ENCODE data around the gene LRP2.

DNA sequence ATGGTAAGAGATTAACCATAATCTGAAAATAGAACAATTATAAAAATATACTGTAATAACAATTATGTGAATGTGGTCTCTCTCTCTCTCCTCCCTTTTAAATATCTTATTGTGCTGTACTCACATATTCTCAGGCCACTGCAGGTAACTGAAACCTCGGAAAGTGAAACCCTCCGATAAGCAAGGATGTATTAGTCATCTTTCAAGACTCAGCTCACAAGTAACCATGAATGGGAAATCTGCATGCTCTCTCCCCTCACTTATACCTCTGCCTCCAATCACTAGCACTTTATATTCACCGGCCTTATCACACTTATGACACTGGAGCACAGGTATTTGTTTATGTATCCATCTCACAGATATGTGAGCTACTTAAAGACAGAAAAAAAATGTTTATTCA lies 139.7 kb downstream of the LRP2 start:
- TF ChIP-seq CTCF (IDR thresholded peaks at IDR 0.05; ENCODE audit: insufficient read depth, low read depth, low read length) (no peak), EZH2 (IDR thresholded peaks at IDR 0.05; ENCODE audit: insufficient read depth, low read length) (no peak)

Measured in astrocyte (in vitro differentiated cells and primary cell).